GM18502 (cell line): Measurements from ENCODE around the gene CRYGN.

Experiments used
- ATAC-seq: cut with Tn5 transposase; IDR thresholded peaks from one replicate; pipeline ENCODE4 v1.9.1; 2021; ENCODE audit warnings: mild to moderate bottlenecking; ENCODE audit not compliant: unreplicated experiment, poor library complexity

Gene CRYGN, protein sequence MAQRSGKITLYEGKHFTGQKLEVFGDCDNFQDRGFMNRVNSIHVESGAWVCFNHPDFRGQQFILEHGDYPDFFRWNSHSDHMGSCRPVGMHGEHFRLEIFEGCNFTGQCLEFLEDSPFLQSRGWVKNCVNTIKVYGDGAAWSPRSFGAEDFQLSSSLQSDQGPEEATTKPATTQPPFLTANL

DNA sequence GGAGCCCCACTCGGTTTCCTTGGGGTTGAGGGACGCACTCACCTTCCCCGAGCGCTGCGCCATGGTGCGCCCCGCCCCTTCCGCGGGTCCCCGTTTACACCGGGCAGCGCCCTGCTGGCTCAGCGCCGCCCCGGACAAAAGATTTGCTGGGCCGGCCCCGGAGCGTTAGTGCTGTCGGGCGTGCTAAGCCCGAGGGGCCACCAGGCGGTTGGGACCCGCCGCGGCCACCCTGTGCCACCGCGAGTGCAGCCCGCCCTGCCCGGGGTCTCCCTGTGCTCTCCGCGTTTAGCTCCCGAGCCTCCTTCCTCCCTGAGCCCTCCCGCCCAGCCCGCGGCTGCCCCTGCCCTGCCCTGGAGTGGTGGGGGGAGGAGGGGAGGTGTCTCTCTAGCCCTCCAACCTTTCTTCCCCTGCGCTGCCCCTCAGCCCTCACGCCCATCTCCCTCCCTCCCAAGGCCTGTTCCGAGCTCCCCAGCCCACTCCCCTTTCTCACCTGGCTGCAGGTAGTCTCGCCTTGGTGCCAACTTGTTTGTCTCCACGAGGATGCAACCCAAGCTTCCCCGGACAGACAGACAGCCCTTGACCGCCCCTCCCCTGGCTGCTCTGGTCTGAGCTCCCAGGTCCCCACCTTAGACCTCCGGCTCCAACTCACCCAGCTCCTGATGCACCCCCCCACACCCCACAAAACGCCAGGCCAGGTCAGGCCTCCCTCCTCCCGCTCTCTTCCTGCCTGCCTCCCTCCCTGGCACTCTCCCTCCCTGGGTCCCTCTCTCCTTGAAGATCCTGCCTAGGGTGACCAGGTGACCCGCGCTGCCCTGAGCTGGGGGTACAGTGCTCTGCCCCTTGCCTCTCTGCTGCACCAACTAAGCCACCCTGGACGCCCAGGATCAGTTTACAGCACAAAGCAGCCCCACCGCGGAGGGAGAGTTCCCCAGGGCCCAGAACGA, at the start of gene CRYGN:
CRYGN (minus strand) TSS at position 287 of the 944 bp plus-strand sequence; CDS start at position 63, 224 bp downstream.
- no peak for ATAC-seq

DNA sequence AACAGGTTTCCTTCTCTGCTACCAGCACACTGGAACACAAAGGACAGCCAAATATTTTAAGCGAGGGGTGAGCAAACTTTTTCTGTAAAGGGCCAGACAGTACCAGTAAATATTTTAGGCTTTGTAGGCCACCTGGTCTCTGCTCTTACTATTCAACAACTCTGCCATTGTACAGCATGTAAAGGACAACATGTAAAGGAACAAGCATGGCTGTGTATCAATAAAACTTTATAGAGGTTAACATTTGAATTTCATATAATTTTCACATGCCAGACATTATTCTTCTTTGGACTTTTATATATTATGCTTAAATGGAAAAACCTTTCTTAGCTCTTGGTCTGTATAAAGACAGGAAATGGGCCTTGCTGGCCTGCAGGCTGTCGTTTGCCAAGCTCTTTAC, 49.6 kb upstream of the CRYGN start:
- no peak for ATAC-seq

DNA sequence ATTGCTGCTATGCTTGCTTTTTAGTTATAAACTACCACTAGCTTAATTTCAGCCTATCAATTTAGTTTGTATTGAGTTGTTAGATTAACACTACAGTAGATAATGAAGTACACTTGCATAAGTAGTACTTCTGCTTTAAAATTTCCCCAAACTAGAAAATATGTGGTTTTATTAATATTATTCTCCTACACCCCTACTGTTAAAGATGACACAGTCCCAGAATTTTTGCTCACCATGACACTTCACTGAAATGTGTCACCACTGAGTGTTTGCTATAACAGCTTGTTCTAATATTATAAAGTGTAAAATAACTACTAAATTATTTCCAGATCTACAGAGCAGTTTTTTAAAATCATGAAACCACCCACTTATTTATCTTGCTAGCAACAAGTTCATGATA, 48.2 kb upstream of the CRYGN start:
- ATAC-seq: no peak

DNA sequence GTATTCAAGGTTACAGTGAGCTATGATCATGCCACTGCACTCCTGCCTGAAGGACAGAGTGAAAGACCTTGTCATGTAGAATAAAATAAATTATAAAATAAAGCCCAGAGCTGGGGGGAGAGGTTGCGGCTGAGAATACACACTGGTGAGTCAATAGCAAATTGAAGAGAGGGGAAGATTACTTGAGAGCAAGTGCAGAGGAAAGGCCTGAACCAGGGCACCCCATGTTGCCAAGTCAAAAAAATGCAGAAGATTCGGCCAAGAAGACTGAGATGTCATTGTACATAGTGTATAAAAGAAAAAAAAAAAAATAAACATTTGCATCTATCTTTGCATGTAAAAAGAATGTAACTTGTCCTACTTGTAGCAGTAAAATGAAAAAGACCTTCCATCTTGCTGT, 47.3 kb upstream of the CRYGN start:
- ATAC-seq: no peak

DNA sequence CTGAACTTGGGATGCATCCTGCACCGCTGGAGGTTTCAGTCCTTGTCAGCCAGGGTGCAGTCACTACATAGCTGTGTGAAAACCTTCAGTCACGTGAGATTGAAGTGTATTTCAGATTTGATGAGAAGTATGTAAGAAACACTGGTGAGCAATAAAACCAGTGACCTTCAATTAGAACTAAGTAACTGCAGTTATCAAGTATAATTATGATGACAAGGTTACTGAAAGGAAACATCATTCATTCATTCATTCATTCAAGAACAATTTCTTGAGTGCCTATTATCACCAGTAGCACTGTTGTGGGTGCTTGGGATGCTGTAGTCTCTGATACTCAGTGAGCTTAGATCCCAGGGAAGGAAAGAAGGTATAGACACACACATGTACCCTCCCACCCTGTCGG, 46.1 kb upstream of the CRYGN start:
- ATAC-seq: no peak

DNA sequence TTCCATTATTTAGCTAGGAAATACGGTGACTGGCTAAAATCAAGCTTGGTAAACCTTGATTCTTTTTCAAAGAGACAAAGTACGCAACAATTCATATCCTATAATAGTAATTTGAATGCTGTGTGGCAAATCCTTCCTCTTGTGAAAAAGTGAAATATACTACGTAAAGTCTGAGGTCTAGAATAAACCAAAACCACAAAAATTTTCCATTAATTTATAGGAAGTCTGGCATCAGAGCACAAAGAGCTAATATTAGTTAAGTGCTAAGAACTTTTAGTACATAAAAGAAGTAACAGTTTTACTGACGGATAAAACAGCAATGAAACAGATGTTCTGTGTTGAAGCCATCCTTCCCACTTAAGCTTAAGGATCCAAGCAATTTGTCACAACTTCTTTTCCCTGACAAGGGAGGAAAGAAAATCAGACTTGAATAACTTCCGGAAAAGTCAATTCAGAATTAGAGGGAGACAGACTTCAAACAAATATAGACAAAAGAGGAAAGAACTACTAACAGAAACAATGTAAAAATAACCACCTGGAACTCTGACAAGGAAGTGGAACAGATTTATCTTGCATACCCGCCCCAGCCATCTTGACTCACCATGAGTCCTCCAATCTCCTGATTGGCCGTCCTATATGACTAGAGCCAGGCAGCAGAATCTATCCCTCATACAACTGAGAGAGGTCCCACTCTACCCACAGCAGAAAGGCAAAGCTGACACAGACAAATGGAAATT, 45.2 kb upstream of the CRYGN start:
- no peak for ATAC-seq

DNA sequence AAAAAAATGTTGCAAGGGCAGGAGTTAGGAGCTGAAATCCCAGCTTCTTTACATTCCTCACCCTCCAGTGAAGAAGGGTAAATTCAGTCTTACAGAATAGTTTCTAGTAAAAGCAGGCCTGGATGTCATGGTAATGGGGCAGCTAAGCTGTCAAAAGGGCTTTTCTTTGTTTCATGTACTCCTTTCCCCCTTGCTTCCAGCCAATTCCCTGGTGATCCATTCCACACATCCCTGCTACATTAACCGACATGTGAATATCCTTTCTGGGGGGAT, 43.7 kb upstream of the CRYGN start:
- ATAC-seq: no peak

DNA sequence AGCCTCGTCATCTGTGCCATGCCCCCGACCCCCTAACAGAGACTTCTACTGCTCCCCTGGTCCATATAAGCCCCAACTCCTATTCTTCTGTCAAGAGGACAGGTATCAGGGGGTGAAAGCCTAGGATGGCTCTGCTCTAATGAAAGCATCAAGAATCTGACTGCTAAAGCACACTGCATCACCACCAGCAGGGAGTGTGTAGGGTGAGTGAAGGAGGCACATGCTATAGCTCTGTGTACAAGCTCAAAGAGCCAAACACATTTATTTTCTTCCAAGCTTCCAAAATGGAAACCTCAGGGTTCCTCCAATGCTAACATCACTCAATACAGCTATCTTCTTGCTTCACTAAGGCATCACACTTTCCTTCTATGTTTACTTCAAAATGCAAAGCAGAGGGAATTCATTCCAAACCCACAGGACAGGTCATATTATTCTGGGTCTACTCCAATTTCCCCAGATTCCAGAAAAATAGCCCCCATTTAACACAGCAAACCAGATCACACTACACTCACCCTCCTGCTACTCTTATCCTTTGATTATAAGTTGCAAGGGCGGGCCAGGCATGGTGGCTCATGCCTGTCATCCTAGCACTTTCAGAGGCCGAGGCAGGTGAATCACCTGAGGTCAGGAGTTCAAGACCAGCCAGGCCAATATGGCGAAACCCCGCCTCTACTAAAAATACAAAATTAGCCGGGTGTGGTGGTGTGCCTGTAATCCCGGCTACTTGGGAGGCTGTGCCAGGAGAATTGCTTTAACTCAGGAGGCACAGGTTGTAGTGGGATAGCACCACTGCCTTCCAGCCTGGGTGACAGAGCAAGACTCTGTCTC, 43.2 kb upstream of the CRYGN start:
- ATAC-seq: no peak

DNA sequence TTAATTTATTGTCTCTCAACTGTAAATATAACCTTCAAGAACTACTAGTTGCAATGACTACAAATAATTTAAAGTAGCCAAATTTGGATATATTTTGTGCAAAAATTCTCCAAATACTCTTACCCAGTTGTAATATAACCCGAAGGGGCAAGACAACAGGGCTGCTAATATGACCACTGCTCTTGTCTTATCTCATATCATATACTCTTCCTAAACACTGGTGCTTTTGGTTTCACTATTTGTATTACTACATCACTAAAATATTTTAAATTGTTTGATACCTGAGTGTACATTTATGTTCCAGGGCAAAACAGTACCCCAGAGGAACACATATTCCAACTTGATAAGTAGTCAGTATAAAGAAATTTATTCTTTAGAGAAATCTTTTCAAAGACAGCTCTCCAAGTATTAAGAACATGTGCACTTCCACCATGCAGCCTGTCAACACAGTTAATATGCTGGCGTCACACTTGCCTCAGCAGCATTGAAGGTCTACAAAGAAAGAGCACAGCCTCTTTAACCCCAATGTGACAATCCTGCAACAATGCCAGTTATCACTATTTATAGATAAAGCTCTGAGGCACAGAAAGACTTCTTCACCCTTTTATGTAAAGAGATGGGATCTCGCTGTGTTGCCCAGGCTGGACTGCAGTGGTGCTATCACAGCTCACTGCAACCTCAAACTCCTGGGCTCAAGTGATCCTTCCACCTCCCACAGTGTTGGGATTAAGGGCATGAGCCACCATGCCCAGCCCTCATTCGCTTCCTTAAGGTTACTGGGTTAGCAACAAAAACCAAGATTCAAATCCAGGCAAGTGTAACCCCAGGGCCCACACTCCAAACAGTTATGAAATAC, 41.9 kb upstream of the CRYGN start:
- peak; percentile 66 for ATAC-seq

DNA sequence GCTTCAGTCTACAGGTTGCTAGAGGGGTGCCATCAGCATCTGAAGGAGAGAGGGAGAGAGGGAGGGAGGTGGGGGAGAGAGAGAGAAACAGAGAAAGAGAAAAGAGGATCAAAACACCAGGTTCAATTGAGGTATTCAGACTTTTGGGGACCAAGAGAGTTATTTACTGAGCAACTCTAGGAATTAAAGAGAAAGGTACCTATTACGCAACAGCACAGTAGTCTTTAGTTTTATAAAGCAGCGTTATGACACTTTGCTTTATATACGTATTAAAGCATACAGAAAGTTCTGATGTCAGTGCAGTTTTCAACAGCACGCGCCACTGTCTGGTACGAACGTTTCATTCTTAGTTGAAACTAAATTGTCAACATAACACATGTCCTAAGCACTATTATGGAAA, 37.9 kb upstream of the CRYGN start:
- ATAC-seq: no peak

DNA sequence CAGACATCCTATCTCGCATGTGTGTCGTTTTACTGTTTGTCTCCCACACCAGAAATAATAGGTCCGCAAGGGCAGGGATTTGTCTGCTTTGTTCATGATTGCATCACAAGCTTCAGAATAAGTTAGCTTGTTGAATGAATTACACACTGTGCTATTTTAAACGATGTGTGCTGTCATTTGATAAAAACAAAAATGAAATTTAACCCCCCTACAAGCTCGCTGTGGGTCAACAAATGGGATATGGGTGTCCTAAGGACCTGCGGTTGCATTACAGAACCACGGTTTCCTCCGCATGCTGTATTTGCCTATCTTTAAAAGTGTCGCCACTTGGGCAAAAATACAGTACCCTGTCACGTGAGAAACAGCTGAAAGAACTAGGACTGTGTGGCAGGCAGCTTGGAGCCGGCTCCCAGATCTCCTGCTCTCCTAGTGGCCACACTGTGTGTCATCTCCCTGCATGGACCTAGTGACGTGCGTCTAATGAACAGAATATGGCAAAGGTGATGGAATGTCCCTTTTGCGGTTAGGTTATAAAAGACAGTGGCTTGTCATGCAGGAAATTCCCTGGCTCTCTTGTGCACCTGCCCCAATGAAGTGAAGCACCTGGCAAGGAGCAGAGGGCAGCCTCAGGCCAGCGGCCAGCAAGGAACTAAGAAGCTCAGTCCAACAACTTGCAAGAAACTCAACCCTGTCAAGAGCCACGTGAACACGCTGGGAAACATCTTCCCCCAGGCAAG, 32.9 kb upstream of the CRYGN start:
- peak; percentile 48 for ATAC-seq

DNA sequence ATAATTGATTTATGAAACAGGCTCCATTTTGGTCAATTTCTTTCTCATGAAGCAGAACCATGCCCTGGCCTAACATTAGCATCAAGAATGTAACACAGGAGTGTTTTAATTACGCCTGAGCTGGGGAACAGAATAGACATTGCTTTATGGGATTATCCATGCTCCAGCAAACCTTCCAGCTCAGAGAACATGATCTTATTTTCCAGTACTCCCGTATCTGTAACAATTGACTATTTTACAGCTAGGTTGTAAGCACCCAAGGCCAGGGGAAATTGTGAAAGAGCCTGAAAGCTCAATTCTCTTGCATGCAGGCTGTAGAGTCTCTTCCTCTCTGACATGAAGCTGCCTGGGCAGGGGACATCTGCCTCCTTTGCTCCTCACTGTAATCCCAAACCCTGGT, 30.8 kb upstream of the CRYGN start:
- ATAC-seq: no peak

DNA sequence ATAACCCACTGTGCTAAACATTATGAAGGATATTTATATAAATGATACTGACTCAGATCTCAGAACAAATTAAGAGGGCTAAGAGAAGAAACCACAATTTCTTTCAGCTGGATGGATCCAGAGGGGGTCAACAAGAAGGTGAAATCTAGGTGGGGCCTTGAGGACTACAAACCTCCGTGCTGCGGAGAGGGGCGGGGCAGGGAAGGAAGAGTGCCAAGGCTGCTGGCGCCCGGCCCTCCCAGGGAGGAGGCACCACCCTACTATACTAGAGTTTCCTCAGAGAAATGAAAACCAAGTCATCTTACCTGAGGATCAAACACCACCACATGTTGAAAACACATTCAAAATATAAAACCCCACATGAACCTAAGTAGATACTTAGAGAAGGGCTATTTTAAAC, 29.3 kb upstream of the CRYGN start:
- ATAC-seq: no peak

DNA sequence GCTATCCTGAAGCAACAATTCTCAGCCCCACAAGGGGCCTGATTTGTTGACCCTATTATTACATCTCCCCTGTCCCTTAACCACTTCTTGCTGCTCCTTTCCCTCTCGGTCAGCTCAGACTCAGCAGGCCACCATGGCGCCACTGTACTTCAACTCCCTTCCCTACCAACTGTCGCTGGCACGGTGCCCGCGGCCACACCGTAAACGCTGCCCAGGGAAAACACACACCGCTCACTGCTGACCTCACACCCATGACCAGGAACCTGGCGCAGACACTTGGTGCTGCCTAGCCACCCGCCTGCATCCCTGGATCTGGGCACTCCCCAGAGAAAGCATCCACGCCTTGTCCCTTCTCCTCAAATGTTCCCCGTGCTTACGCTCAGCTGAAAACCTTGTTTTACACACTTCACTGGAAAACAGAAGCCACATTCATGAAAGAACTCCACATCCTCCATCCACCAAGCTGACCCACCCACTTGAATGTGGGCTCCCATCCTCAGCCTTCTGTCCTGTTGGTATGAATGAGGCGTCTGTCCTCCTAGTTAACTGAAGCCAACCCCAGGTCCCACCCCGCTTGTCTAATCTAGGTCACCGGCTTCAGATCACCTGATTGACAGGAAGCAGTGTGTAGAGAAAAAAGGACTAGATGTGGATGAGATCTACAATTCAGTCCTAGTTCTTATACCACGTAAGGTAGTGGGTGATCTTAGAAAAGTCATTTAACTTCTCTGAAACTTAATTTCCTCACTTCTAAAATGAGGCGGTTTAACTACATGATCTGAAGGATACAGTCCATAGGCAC, 28.5 kb upstream of the CRYGN start:
- ATAC-seq: no peak

DNA sequence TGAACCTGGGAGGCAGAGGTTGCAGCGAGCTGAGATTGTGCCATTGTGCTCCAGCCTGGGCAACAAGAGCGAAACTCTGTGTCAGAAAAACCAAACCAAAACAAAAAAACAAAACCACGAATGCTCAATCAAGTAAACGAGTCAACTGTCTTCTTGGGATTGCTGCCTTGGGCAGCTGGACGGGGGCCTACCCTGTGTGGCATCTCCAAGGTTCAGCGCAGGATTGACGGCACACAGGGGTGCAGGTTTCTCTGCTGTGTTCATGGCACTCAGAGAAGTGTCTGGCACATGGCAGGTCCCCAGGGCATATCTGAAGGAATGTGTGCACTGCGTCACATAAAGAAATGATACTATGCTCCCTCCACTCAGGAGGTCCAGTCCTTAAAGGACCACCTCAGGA, 25.2 kb upstream of the CRYGN start:
- ATAC-seq: no peak

DNA sequence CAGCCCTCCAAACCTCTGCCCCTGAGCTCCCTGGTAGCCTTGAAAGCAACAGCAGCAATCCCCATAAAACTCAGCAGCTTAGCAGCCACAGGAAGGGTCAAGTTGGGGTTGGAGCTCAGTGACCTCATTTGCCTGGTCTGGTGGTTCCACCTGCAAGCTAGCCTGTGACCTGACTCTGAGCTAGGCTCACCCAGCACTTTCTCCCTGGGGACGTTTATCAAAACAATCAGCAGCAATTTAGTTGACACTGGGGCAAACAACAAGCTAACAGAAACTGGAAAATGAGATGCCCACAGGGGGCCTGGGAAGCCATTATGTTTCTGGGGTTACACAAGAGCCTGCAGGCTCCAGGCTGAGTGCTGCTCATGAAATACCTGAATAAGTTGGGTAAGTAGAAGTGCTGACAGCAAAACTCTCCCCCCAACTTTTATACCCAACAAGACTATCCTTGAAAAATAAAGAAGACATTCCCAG, 22.4 kb upstream of the CRYGN start:
- no peak for ATAC-seq

DNA sequence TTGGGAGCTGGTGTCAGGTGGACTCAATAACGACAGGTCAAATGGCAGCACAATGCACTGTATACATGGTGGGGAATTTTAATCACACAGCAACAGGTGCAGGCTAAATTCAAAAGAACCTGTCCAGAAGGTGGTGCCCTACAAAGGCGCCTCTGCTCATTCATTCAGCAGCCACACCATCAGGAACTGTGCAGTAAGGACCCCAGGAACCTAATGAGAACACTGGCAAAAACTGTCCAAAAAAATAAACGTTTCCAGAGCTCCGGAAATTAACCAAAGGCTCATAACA, 21.9 kb upstream of the CRYGN start:
- ATAC-seq: no peak
